HepG2 (cell line): ENCODE measurements around the gene PRM3. TPM values are rescaled to one million over a fixed set of nuclear protein-coding genes. Genes with fewer than 3 reads are reported as not detected.

ENCODE experiments used
- CREM ChIP-seq, 2 experiments: sonication (generic) in 1 of 2; formaldehyde crosslinking in 1 of 2; IDR thresholded peaks; 2 replicates each; pipeline versions ENCODE4 v1.4.0 to v1.6.1; 2016 to 2020; ENCODE audit warnings: antibody characterized with exemption in 1 of 2, mild to moderate bottlenecking in 1 of 2, missing genetic modification reagents in 1 of 2
- NFRKB ChIP-seq: fragments of 450-650 bp; IDR thresholded peaks from 2 replicates; pipeline ENCODE4 v1.6.1; 2017
- RAD51 ChIP-seq: fragments of 450-650 bp; IDR thresholded peaks from 2 replicates; pipeline ENCODE4 v1.6.1; 2016; ENCODE audit warnings: borderline replicate concordance
- WIZ ChIP-seq: sonication (generic); formaldehyde crosslinking; IDR thresholded peaks from 2 replicates; pipeline ENCODE4 v1.5.1; 2020; ENCODE audit warnings: mild to moderate bottlenecking, missing genetic modification reagents
- ZNF136 ChIP-seq: sonication (generic); formaldehyde crosslinking; IDR thresholded peaks from 2 replicates; pipeline ENCODE4 v1.8.1; 2022; ENCODE audit warnings: low read depth, mild to moderate bottlenecking, moderate library complexity, missing genetic modification reagents
- ZNF282 ChIP-seq: fragments of 450-650 bp; IDR thresholded peaks from 2 replicates; pipeline ENCODE4 v1.6.1; 2018; ENCODE audit not compliant: partially characterized antibody
- ZNF383 ChIP-seq: sonication (generic); formaldehyde crosslinking; IDR thresholded peaks from 2 replicates; pipeline ENCODE4 v1.4.0; 2020; ENCODE audit warnings: missing genetic modification reagents, mild to moderate bottlenecking, borderline replicate concordance
- ZNF672 ChIP-seq: sonication (generic); formaldehyde crosslinking; IDR thresholded peaks from 2 replicates; pipeline ENCODE4 v1.8.1; 2022; ENCODE audit warnings: missing genetic modification reagents
- ZNF768 ChIP-seq: sonication (generic); formaldehyde crosslinking; IDR thresholded peaks from 2 replicates; pipeline ENCODE4 v1.4.0; 2020; ENCODE audit warnings: missing genetic modification reagents
- polyA plus RNA-seq, 8 experiments: library from polyadenylated mRNA; depleted of rRNA in 3 of 8; stranded (reverse) in 7 of 8; unstranded in 1 of 8; fragments of >200 nt; fragmentation: Illumina TruSeq in 4 of 8; extraction: Trizol in 4 of 8; gene quantifications; 2 replicates each; pipeline versions ENCODE4 v1.2.1 to v1.2.3, GENCODE V29; 2011 to 2016; ENCODE audit warnings: low read depth in 4 of 8, missing spikeins in 1 of 8, mixed read lengths in 1 of 8; ENCODE audit not compliant: insufficient read depth in 1 of 8
- total RNA-seq, 5 experiments: library from RNA; depleted of rRNA; stranded (reverse); fragments of >200 nt; fragmentation: Illumina TruSeq; extraction: Trizol; gene quantifications; 2 replicates each; pipeline ENCODE4 v1.2.3, GENCODE V29; 2016; ENCODE audit warnings: low read depth in 1 of 5
- TF ChIP-seq, protein P1 (sequence below): sonication (generic); formaldehyde crosslinking; IDR thresholded peaks from 2 replicates; pipeline ENCODE4 v1.9.0; 2021; ENCODE audit warnings: mild to moderate bottlenecking, missing genetic modification reagents
- TF ChIP-seq, protein P2 (sequence below): sonication (generic); formaldehyde crosslinking; IDR thresholded peaks from 2 replicates; pipeline ENCODE4 v1.8.1; 2023; ENCODE audit warnings: mild to moderate bottlenecking, inconsistent platforms, moderate library complexity, missing genetic modification reagents, borderline replicate concordance
- TF ChIP-seq, protein P3 (sequence below): sonication (generic); formaldehyde crosslinking; IDR thresholded peaks from 2 replicates; pipeline ENCODE4 v1.4.0; 2020; ENCODE audit warnings: missing genetic modification reagents
- TF ChIP-seq, protein P4 (sequence below): IDR thresholded peaks from 2 replicates; pipeline ENCODE4 v1.6.1; 2018; ENCODE audit warnings: missing genetic modification reagents, mild to moderate bottlenecking, missing compliant biosample characterization

PRM3 gene
- total and polyA plus RNA-seq, 2 of the 13 experiments (the other 11 are each of a cell fraction or from before 2014, with no cell fraction given), result not detected

DNA sequence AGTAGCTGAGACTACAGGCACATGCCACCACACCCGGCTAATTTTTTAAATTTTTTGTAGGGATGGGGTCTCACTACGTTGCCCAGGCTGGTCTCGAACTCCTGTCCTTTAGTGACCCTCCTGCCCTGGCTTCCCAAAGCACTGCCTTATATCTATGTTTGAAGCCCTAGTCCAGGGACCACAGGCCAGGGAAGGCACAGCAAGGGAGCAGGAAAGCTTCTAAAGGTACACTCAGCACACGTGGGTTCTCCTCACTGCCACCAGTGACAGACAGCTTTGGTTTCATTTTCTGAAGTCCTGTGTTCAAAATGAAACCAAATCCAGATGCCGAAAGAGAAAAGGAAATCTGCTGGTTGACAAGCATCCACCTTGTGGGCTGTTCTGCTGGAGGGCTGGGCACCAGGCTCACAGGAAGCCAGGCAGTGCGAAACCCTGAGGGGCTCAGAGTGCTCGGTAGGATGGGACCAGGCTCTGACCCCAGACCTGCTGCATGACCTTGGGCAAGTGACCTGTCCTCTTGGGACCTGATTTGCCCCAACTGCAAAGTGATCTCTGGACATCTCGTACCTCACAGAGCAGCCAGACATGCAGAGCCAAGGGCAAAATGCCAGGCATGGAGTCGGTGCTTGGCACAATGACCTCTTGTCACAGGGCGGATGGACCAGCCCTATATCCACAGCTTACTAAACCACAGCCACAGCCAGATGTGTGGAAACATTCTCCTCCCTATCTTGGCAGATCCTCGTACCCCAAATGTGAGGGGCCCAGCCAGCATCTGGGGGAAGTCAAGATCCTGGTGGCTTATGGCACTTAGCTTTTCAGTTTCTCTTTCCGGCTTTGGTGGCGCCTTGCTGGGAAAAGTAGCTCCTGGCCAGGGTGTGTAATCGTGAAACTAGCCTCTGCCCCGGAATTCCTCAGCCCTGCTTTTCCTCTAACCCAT lies 14.6 kb downstream of the PRM3 start (continued):
- no peak for TF ChIP-seq ZNF672
- TF ChIP-seq RAD51, result no peak
- TF ChIP-seq, protein P1, sequence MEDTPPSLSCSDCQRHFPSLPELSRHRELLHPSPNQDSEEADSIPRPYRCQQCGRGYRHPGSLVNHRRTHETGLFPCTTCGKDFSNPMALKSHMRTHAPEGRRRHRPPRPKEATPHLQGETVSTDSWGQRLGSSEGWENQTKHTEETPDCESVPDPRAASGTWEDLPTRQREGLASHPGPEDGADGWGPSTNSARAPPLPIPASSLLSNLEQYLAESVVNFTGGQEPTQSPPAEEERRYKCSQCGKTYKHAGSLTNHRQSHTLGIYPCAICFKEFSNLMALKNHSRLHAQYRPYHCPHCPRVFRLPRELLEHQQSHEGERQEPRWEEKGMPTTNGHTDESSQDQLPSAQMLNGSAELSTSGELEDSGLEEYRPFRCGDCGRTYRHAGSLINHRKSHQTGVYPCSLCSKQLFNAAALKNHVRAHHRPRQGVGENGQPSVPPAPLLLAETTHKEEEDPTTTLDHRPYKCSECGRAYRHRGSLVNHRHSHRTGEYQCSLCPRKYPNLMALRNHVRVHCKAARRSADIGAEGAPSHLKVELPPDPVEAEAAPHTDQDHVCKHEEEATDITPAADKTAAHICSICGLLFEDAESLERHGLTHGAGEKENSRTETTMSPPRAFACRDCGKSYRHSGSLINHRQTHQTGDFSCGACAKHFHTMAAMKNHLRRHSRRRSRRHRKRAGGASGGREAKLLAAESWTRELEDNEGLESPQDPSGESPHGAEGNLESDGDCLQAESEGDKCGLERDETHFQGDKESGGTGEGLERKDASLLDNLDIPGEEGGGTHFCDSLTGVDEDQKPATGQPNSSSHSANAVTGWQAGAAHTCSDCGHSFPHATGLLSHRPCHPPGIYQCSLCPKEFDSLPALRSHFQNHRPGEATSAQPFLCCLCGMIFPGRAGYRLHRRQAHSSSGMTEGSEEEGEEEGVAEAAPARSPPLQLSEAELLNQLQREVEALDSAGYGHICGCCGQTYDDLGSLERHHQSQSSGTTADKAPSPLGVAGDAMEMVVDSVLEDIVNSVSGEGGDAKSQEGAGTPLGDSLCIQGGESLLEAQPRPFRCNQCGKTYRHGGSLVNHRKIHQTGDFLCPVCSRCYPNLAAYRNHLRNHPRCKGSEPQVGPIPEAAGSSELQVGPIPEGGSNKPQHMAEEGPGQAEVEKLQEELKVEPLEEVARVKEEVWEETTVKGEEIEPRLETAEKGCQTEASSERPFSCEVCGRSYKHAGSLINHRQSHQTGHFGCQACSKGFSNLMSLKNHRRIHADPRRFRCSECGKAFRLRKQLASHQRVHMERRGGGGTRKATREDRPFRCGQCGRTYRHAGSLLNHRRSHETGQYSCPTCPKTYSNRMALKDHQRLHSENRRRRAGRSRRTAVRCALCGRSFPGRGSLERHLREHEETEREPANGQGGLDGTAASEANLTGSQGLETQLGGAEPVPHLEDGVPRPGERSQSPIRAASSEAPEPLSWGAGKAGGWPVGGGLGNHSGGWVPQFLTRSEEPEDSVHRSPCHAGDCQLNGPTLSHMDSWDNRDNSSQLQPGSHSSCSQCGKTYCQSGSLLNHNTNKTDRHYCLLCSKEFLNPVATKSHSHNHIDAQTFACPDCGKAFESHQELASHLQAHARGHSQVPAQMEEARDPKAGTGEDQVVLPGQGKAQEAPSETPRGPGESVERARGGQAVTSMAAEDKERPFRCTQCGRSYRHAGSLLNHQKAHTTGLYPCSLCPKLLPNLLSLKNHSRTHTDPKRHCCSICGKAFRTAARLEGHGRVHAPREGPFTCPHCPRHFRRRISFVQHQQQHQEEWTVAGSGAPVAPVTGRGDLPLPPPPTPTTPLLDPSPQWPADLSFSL, result no peak; the same call in 1 of the 2 replicates
- TF ChIP-seq ZNF768 (CRISPR knock-in tag), result peak; percentile 61
- TF ChIP-seq, protein P2, sequence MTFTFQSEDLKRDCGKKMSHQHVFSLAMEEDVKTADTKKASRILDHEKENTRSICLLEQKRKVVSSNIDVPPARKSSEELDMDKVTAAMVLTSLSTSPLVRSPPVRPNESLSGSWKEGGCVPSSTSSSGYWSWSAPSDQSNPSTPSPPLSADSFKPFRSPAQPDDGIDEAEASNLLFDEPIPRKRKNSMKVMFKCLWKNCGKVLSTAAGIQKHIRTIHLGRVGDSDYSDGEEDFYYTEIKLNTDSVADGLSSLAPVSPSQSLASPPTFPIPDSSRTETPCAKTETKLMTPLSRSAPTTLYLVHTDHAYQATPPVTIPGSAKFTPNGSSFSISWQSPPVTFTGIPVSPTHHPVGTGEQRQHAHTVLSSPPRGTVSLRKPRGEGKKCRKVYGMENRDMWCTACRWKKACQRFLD (CRISPR knock-in tag), result no peak
- TF ChIP-seq, protein P3, sequence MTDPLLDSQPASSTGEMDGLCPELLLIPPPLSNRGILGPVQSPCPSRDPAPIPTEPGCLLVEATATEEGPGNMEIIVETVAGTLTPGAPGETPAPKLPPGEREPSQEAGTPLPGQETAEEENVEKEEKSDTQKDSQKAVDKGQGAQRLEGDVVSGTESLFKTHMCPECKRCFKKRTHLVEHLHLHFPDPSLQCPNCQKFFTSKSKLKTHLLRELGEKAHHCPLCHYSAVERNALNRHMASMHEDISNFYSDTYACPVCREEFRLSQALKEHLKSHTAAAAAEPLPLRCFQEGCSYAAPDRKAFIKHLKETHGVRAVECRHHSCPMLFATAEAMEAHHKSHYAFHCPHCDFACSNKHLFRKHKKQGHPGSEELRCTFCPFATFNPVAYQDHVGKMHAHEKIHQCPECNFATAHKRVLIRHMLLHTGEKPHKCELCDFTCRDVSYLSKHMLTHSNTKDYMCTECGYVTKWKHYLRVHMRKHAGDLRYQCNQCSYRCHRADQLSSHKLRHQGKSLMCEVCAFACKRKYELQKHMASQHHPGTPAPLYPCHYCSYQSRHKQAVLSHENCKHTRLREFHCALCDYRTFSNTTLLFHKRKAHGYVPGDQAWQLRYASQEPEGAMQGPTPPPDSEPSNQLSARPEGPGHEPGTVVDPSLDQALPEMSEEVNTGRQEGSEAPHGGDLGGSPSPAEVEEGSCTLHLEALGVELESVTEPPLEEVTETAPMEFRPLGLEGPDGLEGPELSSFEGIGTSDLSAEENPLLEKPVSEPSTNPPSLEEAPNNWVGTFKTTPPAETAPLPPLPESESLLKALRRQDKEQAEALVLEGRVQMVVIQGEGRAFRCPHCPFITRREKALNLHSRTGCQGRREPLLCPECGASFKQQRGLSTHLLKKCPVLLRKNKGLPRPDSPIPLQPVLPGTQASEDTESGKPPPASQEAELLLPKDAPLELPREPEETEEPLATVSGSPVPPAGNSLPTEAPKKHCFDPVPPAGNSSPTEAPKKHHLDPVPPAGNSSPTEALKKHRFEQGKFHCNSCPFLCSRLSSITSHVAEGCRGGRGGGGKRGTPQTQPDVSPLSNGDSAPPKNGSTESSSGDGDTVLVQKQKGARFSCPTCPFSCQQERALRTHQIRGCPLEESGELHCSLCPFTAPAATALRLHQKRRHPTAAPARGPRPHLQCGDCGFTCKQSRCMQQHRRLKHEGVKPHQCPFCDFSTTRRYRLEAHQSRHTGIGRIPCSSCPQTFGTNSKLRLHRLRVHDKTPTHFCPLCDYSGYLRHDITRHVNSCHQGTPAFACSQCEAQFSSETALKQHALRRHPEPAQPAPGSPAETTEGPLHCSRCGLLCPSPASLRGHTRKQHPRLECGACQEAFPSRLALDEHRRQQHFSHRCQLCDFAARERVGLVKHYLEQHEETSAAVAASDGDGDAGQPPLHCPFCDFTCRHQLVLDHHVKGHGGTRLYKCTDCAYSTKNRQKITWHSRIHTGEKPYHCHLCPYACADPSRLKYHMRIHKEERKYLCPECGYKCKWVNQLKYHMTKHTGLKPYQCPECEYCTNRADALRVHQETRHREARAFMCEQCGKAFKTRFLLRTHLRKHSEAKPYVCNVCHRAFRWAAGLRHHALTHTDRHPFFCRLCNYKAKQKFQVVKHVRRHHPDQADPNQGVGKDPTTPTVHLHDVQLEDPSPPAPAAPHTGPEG (CRISPR knock-in tag), result no peak
- no peak for TF ChIP-seq ZNF282
- TF ChIP-seq ZNF136 (CRISPR knock-in tag), result no peak
- TF ChIP-seq ZNF383 (CRISPR knock-in tag), result no peak
- TF ChIP-seq, protein P4, sequence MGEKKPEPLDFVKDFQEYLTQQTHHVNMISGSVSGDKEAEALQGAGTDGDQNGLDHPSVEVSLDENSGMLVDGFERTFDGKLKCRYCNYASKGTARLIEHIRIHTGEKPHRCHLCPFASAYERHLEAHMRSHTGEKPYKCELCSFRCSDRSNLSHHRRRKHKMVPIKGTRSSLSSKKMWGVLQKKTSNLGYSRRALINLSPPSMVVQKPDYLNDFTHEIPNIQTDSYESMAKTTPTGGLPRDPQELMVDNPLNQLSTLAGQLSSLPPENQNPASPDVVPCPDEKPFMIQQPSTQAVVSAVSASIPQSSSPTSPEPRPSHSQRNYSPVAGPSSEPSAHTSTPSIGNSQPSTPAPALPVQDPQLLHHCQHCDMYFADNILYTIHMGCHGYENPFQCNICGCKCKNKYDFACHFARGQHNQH, result peak; percentile 61; the same call in 1 of the 2 replicates
- no peak for TF ChIP-seq CREM (IDR thresholded peaks at IDR 0.05)
- no peak for TF ChIP-seq CREM (CRISPR knock-in tag; IDR thresholded peaks at IDR 0.05)
- no peak for TF ChIP-seq NFRKB
- no peak for TF ChIP-seq WIZ (CRISPR knock-in tag)
